Purkinje cell (primary cell): ENCODE results near the gene MRPL54. TPM values are rescaled to one million over a fixed set of nuclear protein-coding genes. Genes with fewer than 3 reads are reported as not detected.

Experiments used
- polyA plus RNA-seq: library from polyadenylated mRNA; unstranded; fragments of >200 nt; fragmentation: Nextera tagmentation; gene quantifications from 2 replicates; pipeline ENCODE4 v1.2.1, GENCODE V29; 2014

The MRPL54 gene
- polyA plus RNA-seq, result 26.8 and 57.2 TPM in 2 replicates

DNA sequence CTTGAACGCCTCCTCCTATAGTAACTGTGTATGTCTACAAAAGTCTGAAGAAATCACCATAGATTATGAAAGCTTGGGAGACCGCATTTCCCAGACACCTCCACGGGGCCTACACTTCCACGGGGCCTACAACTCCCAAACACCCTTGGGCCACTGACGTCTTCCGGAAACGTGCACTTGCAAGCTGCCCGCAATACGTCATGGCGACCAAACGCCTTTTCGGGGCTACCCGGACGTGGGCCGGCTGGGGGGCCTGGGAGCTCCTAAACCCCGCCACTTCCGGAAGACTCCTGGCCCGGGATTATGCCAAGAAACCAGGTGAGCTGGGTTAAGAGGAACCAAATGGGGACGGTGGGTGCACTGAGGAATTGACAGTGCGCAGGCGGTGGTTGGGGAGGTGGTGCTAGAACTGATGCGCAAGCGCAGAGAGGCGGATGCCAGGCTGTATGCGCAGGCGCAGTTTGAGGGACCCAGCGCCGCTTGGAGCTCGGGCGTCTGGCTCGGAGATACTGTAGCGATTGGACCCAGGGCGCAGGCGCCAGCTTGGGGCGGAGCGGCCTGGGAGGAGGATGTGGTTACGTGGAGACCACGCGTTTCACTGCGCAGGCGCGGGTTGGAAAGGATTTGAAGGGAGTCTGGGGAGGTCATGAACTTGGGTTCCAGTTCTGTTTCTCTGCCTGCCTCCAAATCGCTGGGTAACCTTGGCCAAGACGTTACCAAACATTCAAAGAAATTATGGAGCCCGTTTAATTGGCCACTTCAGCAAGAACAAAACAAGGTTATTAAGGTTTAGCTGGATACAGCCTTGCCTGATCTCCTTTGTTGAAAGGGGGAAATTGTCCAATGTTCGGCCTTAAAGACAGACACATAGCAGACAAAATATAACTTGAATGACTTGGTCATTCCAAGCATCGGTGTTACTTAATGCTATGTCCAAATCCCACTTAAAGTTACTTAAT is at the start of gene MRPL54:
Gene MRPL54 (plus strand): TSS at position 182 of the 959 bp plus-strand sequence. CDS start 19 bp downstream, at position 201.

DNA sequence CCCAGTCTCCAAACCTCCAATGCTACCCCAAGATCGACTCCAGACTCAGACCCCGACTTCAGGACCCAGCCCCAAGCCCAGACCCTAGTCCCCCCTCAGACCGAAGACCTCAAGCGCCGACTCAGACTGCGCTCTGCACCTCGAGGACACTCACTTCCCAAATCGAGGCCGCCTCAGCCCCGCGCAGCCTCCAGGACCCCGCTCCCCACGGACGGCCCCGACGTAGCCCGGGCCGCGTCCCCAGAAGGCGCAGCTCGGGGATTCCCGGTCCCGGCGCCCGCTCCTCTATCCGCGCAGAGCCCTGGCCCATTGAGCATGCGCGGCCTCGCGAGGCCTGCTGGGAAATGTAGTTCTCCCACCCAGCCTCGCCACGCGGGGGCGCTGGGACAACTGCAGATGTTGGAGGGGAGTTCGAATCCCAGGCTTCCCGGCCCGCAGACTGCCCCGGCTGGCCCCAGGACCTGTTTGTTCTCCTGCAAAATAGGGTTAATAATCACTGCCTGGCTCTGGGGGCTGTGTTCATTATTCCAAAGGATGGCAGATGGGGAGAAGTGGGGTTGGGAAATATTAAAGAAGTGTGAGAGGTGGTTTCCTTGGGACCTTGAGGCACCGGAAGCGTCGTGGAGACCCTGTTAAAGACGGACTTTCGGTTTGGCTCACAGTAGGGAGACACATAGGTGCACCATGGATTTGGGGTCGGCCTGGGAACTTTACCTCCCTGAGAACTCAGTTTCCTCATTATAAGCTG is 926 bp upstream of the MRPL54 start, which contains the start of gene APBA3:
Gene APBA3 (minus strand): TSS at position 311 of the 748 bp plus-strand sequence. CDS start 1,428 bp downstream, outside the sequence.

DNA sequence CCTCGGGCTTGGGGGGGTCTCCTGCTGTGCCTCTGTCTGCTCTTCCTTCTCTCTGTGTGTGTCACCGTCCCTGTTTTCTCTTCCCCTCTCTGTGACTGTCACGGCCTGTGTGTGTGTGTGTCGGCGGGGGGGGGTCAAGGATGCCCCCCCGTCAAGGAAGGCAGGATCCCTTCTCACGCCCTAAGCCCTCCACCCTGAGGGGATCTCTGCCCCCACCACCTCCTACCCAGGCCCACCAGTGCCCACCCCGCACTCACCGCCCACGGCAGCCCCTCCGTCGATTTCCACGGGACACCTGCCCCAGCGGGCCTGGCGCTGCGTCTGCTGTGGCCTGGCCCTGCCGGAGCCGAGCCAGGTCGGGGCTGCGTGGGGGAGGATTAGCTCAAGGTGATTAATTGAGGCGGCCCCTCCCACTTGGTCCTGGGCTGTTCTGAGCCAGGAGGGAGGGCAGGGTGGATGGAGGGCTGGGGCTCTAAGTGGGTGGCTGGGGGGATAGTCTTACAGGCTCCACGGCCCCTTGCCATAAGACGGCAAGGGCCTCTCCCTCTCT is 9.5 kb downstream of the MRPL54 start, which contains the start of gene RAX2:
Gene RAX2 (minus strand): TSS at position 323 of the 550 bp plus-strand sequence. CDS start 486 bp downstream, outside the sequence.

DNA sequence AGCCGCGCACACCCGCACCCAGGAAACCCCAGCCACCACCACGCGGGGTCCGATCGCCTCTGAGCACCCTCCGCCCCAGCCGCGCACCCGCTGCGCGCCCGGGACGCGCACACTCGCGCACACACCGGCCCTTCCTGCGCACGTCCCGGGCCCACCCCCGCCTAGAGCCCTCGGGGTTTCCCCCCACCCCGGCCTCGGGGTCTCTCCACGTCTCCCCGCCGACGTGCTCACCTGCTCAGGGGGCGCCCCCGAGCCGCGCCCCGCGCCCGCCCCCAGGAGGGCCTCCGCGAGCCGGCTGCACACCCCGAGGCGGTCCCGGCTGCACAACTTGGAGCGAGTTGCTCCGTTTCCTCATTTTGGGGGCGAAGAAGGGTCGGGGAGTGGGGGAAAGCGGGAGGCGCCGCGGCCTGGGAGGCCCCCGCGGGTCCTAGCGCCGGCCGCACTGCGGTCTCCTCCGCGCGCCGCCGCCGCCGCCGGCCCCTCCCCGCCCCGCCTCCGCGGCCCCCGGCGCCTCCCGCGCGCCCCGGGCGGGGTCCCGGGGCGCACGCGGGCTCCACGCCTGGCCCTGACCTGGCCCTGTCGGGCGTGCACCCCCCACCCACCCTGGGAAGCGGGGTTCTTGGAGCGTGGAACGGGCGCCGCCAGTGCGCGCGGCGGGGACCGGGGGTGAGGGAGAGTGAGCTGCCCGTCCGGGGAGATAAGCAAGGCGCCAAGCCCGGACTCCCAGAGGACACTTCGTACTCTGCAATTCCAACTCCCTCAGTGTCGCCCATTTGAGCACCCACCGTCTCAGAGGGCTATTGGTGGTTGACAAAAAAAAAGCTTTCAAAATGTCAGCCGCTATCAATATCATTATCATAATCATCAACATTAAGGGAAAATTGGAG is 23.7 kb downstream of the MRPL54 start, which contains the start of gene MATK:
Gene MATK (minus strand): TSS at position 444 of the 887 bp plus-strand sequence. CDS start 1,246 bp downstream, outside the sequence.

Other genes with a start within 250 kb of the MRPL54 start
- gene TEKTIP1, start 223.5 kb upstream of the MRPL54 start, polyA plus RNA-seq, result not detected in 2 replicates
- 1.3 and 2.6 TPM in 2 replicates for gene MFSD12, start 205.1 kb upstream of the MRPL54 start, polyA plus RNA-seq
- 0.35 and 1.9 TPM in 2 replicates for gene HMG20B, start 189.7 kb upstream of the MRPL54 start, polyA plus RNA-seq
- not detected in 2 replicates for gene GIPC3, start 177.2 kb upstream of the MRPL54 start, polyA plus RNA-seq
- not detected in 2 replicates for gene TBXA2R, start 155.8 kb upstream of the MRPL54 start, polyA plus RNA-seq
- 0.78 and 3.6 TPM in 2 replicates for gene CACTIN, start 135.9 kb upstream of the MRPL54 start, polyA plus RNA-seq
- 2.9 and 6.6 TPM in 2 replicates for gene PIP5K1C, start 62.2 kb upstream of the MRPL54 start, polyA plus RNA-seq
- gene TJP3, start 54.3 kb upstream of the MRPL54 start, polyA plus RNA-seq, result not detected in 2 replicates
- 0.35 TPM in 2 replicates for gene APBA3, start 990 bp upstream of the MRPL54 start, polyA plus RNA-seq
- not detected in 2 replicates for gene RAX2, start 9.5 kb downstream of the MRPL54 start, polyA plus RNA-seq
- 0.34 TPM in 1 of 2 replicates, not detected in the other for gene MATK, start 23.7 kb downstream of the MRPL54 start, polyA plus RNA-seq
- gene ZFR2, start 106.4 kb downstream of the MRPL54 start, polyA plus RNA-seq, result 0.51 and 2.8 TPM in 2 replicates
- gene ATCAY, start 118.0 kb downstream of the MRPL54 start, polyA plus RNA-seq, result 2.4 and 4.7 TPM in 2 replicates
- gene NMRK2, start 170.4 kb downstream of the MRPL54 start, polyA plus RNA-seq, result not detected in 2 replicates
- gene DAPK3, start 208.4 kb downstream of the MRPL54 start, polyA plus RNA-seq, result 0.27 and 0.63 TPM in 2 replicates
- gene EEF2, start 222.8 kb downstream of the MRPL54 start, polyA plus RNA-seq, result 126 and 167 TPM in 2 replicates
- 0.59 and 1.2 TPM in 2 replicates for gene PIAS4, start 245.1 kb downstream of the MRPL54 start, polyA plus RNA-seq